Pulmonary artery endothelial cell (primary cell): ENCODE measurements around the gene MYL10. TPM values are rescaled to one million over a fixed set of nuclear protein-coding genes. Genes with fewer than 3 reads are reported as not detected.

Source experiments
- DNase-seq: peaks from one replicate; pipeline ENCODE4 v3.0.0-alpha.2; 2011; ENCODE audit warnings: low read depth, low spot score
- total RNA-seq: library from RNA; depleted of rRNA; stranded (reverse); fragments of >200 nt; gene quantifications from 2 replicates; pipeline ENCODE4 v1.2.3, GENCODE V29; 2014

The MYL10 gene
- total RNA-seq, 1 donor from 2014 or later, result not detected

- no peak for DNase-seq
Measured at GRCh38 chr7:101572156-101572555, 56.9 kb downstream of the MYL10 start.

DNA sequence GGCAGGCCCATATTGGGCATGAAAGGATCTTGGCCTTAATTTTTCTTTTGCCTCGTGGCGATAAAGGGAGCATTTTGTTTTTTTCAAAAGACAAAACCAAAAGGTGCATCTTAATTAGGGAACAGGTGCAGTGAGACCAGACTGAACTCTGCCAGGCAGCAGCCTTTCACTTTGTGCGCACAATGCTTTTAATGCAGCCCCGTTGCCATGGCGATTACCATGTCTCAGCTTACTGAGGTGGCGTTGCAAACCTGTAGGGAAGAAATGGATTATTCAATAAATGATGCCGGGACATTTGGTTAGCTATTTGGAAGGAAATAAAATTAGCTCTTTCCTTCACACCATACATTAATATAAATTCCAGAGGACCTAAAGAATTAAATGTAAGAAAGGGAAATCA is 61.9 kb downstream of the MYL10 start:
- no peak for DNase-seq

GRCh38 chr7:101565601-101566209 is 63.4 kb downstream of the MYL10 start:
- DNase-seq, result no peak

GRCh38 chr7:101564778-101565211 is 64.3 kb downstream of the MYL10 start:
- DNase-seq, result no peak

DNA sequence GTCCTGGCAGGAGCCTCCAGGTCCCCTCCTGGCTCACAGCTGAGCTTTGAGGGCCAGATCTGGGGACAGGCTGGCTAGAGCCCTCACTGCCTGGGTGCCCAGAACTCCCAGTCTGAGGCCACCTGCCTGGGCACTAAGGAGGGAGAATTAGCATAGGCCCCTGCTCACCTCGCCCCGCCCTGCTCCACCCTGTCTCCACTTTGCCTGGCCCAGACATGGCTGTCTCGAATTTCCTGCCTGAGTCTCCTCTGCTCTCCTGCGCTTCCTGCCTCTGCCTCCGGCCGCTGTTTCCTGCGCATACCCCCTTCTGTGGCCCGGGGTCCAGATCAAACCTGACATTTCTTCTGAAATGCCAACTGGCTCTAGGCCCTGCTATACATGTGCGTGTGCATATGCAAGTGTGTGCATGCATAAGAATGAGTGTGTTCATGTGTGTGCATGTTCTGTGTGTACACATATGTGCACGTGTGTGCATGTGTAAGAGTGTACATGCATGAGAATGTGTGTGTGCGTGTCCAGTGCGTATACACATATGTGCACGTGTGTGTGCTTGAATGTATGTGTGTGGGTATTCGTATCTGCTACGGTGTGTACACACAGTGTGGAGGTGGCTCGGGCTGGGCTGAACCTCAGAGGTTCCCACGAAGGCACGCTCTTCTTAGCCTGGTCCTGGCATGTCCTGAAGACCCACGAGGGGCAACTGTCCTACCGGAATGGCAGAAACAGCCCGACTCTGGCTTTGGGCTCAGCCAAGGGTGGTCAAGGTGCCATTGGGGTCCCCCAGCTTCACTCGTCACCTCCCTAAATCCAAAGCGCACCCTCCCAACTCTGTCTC is 64.9 kb downstream of the MYL10 start:
- no peak for DNase-seq

Other genes starting within 250 kb of the MYL10 start
- gene CUX1, start 188.3 kb upstream of the MYL10 start, total RNA-seq, result 20.4 and 20.8 TPM in 2 replicates